Lung microvascular endothelial cell (primary cell): ENCODE data around the gene OR6C70. TPM values are rescaled to one million over a fixed set of nuclear protein-coding genes. Genes with fewer than 3 reads are reported as not detected.
"Not testable (repeated sequence)": the region's sequence is repeated elsewhere in the genome, so short reads cannot be mapped to it uniquely, and the experiment has no call there.

ENCODE experiments used
- DNase-seq, 2 donors: peaks; one replicate each; pipeline versions ENCODE4 v3.0.0 to v3.0.0-alpha.2; 2010; ENCODE audit warnings: low read depth in 2 of 2
- total RNA-seq: library from RNA; depleted of rRNA; stranded (reverse); fragments of >200 nt; gene quantifications from 2 replicates; pipeline ENCODE4 v1.2.1, GENCODE V29; 2014

The OR6C70 gene
- not detected in 2 replicates for total RNA-seq

DNA sequence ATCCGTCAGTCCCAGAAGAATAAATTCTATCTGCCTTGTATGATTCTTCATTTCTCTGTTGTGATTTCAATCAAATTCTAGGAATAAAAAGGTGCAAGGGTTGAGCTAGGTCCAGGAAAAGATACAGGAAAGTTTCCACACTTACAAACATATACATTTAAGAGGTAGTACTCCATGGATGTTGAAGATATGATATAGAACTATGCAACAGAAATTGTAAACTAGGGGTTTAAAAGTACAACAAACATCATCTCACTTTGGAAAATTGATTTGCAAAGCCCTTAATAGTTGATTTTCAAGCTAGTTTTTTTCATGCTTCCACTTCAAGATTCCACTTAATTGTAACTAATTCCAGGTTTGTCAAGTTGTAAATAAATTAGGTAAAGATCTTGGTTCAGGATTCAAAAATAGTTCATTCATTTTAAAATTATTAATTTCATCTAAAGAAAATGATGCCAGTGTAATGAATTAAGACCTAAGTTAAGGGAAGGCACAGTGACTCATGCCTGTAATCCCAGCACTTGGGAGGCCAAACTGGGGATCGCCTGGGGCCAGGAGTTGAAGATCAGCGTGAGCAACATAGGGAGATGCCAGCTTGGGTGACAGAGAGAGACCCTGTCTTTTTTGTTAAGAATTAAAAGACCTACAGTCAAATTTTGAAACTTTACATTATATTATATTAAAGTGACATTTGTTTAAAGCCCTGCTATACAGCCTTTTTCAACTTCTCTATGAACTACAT, at the start of gene OR6C70:
TSS of gene OR6C70 (minus strand) at position 51 of the 742 bp plus-strand sequence. CDS start at position 51, 0 bp downstream.
- DNase-seq: no peak

GRCh38 chr12:55516391-55516790, 46.5 kb upstream of the OR6C70 start:
- DNase-seq: no peak

DNA sequence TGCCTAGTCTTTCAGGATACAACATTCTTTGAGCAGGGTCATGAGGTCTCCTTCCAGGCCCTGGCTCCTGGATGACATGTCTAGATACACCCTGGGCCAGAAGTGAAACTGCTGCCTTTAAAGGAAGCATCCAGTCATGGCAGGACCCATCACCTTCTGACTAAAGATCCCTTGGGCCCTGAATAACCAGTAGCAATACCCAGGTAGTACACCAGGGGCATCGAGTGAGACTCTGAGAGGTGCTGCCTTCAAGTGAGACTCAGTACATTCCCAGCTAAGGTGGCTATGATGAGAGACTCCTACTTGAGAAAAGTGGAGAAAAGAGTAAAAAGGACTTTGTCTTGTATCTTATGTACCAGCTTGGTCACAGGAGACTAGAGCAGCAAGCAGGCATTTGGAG, 45.8 kb upstream of the OR6C70 start:
- DNase-seq: no peak

DNA sequence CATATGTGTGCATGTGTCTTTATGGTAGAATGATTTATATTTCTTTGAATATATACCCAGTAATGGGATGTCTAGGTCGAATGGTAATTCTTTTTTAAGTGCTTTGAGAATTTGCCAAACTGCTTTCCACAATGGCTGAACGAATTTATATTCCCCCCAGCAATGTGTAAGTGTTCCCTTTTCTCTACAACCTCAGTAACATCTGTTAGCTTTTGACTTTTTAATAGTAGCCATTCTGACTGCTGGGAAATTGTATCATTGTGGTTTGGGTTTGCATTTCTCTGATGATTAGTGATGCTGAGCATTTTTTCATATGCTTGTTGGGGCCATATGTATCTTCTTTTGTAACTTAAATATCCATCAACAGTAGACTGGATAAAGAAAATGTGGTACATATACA, 31.7 kb upstream of the OR6C70 start:
- no peak for DNase-seq

- no peak for DNase-seq
Measured at GRCh38 chr12:55499810-55500252, 29.9 kb upstream of the OR6C70 start.

- DNase-seq: no peak
Measured at GRCh38 chr12:55499231-55499630, 29.3 kb upstream of the OR6C70 start.

GRCh38 chr12:55495490-55495889, 25.6 kb upstream of the OR6C70 start:
- DNase-seq: no peak

GRCh38 chr12:55492078-55492477, 22.1 kb upstream of the OR6C70 start, which contains the start of gene OR6C68:
TSS of gene OR6C68 (plus strand) at chr12:55492378. CDS start at chr12:55492378, 0 bp downstream.
- no peak for DNase-seq

DNA sequence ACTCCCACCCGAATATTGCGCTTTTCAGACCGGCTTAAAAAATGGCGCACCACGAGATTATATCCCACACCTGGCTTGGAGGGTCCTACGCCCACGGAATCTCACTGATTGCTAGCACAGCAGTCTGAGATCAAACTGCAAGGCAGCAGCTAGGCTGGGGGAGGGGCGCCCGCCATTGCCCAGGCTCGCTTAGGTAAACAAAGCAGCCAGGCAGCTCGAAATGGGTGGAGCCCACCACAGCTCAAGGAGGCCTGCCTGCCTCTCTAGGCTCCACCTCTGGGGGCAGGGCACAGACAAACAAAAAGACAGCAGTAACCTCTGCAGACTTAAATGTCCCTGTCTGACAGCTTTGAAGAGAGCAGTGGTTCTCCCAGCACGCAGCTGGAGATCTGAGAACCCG, 14.3 kb upstream of the OR6C70 start:
- DNase-seq: not testable (repeated sequence)

- DNase-seq: not testable (repeated sequence)
Measured at GRCh38 chr12:55479136-55479535, 9.2 kb upstream of the OR6C70 start.

GRCh38 chr12:55472264-55472663, 2.3 kb upstream of the OR6C70 start:
- DNase-seq: no peak

DNA sequence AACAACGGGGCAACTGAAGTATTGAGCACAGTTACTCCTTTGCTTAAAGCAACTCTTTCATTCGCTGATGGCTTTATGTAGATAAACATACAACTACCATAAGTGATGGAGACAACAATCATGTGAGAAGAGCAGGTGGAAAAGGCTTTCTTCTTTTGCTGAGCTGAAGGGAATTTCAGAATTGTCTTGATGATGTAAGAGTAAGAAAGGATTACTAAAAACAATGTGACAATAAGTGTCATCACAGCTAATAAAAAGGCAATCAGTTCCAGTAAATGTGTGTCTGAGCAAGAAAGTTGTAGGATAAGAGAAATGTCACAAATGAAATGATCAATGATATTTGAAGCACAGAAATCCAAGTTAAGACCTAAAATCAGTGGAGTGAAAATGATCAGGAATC, 647 bp downstream of the OR6C70 start:
- no peak for DNase-seq

DNA sequence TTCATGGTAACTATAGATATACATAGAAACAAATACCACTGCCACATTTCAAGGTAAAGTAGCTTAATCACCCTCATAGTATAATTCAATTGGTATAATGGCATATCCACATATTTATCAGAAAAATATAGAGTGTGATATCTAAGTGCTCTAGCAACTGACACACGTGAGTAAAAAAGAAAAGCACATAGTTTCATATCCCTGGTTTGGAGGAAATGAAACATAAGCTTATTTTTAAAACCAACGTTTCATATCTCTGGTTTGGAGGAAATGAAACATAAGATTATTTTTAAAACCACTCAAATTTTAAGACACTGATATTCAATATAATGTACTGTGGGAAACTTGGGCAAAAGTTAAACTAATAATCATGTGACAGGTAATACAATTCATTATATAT, 2.1 kb downstream of the OR6C70 start:
- no peak for DNase-seq

- DNase-seq: not testable (repeated sequence)
Measured at GRCh38 chr12:55464926-55465325, 5.0 kb downstream of the OR6C70 start.

DNA sequence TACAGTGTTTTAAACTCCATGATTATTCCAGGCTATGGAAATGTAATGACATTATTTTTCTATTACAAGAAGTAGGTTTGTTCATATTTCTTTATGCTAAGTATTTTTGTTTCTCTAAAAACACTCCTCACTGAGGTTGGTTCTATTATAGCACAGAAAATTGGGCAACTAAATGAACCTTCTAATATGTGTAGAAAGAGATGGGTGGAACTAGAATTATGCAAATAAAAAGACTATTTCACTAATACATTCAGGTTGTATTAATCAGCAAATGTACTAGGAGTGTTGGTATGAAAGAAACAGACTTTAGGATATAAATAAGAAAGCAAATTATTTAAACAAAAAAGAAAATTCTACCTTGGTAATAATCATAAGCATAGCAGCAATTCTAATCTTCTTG, 21.1 kb downstream of the OR6C70 start:
- no peak for DNase-seq

GRCh38 chr12:55446326-55446725, 23.6 kb downstream of the OR6C70 start:
- DNase-seq: no peak

DNA sequence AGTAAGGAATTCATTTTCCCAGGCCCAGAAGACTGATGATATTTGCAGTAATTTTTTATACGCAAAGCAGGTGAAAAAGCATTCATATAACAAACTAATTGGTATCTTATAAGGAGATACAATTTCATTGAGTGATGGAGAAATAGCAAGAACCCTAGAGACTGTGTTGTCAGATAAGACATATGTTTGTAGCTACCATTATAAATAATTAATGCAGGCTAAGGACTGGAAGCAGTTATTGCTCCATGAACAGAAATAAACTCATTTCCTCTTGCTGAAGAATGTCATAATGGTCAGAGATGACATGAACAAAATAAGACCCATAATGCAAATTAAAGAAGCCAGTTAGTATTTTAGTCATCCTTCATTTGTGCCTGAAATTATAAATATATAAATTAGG, 24.6 kb downstream of the OR6C70 start:
- no peak for DNase-seq

DNA sequence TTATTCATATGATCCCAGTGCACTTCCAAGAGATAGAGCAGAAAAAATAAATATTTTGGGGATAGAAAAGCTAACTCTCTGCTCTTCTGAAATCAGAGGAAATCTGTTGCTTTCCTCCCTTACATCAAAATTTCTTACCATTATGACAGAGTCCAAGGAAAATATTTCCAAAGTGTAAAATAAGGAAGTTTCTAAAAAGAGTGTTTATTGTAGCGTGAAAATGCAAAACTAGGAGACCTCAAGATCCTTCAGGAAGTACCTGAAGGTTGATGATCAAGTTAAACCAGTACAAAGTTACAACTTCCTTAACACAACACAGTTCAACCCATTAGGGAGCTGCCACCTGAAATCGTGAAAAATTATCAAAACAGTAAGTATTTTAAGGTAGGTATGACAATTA, 26.2 kb downstream of the OR6C70 start, which contains the start of gene OR6C2:
TSS of gene OR6C2 (plus strand) at position 301 of the 400 bp plus-strand sequence. CDS start 8,138 bp downstream, outside the sequence.
- no peak for DNase-seq

- not testable (repeated sequence) for DNase-seq
Measured at GRCh38 chr12:55441233-55441632, 28.7 kb downstream of the OR6C70 start.

DNA sequence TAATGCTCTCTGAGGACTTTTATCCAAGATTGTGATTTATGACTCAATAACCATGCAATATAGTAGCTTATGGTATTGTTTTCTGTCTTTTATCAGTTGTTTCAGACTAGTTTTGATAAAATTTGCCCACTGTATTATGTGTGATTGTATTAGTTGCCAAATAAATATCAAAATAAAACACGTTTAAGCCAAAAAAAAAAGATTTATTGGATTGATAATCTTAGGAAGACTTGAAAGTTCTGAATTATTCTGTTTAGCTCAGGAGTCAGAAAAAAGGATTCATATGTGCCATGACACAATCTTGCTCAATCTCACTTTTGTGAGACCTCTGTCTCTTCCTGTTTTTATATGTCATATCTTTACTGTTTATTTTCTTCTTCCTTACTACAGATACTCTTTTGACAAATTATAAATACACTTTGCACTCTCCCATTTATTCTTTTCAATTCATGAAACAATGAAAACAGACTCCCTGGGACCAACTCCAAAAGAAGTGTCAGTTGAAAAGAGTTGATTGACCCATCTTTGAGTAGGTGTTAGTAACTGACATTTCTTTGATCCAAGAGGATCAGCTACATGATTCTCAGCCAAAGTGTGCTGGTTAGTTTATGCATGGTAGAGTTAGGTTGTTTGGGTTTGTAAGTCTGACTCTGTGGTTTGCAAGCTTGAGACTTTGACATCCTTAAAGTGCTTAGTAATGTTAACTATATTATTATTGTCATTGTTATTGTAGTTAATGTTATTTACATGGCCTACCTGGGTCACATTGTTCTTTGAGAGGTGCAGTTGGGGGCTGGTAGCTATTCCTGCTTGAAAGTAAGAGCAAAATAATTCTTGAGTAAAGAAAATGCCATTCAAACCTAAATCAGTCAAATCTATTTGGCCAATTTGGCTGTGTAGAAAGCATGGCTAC, 41.4 kb downstream of the OR6C70 start:
- DNase-seq: no peak

DNA sequence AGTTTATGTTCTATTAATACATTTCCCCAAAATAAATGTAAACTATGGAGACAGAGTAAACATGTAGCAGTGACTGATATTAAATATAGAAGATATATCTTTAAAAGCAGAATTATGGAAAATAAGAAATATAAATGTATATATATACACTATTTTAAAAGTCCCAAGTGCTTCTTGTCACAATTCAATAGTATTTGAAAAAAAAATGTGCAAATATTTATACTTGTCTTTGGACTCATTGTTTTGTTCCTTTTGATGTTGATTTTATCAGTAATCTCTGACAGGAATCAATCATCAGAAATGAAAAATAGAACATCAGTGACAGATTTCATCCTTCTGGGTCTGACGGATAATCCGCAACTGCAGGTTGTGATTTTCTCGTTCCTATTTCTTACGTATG, 44.0 kb downstream of the OR6C70 start, which contains the start of gene OR6C76:
TSS of gene OR6C76 (plus strand) at position 301 of the 400 bp plus-strand sequence. CDS start at position 301, 0 bp downstream.
- no peak for DNase-seq

DNA sequence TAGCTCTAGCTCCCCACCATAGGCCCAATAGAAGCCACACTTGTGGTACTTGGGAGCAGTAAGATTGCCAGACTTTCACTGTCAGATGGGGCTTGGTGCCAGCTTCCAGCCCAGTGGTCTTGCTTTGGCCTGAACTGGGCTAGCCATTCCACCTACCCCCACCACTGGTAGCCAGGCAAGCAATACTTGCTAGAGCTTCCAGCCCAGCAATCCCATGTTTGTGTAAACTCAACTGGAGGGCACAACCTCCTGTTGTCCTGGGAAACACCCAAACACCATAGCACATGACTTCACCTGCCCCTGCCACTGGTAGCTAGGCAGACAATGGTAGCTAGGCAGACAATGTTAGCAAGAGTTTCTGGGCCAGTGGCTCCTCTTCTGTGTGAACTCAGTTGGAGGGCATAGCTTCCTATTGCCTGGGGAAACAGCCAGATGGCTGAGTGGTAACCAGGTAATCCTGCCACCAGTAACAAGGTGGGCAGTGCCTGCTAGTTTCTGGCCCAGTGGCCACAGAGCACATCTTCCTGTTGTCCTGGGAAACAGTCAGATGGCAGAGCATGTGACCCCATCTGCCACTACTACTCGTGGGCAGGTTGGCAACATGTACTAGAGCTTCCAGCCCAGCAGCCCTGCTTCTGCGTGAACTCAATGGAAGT, 49.5 kb downstream of the OR6C70 start:
- DNase-seq: no peak
